HG03354 (cell line): ENCODE results near the gene DPPA5.
"Not testable (repeated sequence)": the region's sequence is repeated elsewhere in the genome, so short reads cannot be mapped to it uniquely, and the experiment has no call there.

Experiments used
- ATAC-seq: cut with Tn5 transposase; IDR thresholded peaks from one replicate; pipeline ENCODE4 v1.9.1; 2021; ENCODE audit warnings: mild to moderate bottlenecking; ENCODE audit not compliant: unreplicated experiment, poor library complexity, severe bottlenecking

The DPPA5 gene

GRCh38 chr6:73367761-73368355 lies 13.8 kb upstream of the DPPA5 start:
- no peak for ATAC-seq

DNA sequence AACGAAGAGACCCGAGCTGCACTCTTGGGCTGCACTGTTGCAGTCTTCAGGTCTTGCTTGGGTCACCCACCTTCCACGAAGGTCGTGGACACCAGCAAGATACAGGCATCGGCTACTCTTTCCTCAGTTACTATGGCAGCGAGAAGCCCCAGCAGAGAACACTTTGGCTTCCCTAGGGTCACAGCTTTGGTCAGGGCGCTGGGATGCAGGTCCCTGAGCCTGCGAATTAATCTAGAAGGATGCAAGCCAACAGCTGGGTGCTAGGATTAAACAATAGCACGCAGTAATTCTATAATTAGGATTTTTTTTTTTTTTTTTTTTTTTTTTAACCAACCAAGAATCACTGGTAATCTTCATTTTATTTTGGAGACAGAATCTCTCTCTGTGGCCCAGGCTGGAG lies 10.5 kb upstream of the DPPA5 start:
- no peak for ATAC-seq

DNA sequence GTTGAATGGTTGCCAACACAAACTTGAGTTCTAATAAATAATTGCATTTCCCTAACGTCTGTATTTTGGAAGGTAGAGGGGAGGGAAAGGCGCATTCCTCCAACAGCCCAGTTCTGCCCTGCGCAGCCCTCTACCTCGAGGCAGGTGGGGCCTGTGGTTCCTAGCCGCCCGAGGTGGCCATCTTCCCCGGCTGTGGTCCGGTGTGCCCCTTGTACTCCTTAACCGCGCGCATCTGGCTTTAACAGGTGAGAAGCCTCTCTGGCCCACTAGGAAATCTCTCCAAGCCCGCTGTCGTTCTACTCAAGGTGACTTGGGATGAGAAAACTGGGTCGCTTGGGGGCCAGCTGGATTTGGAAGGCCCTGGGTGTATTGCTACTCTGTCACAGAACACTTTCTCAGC lies 10.0 kb upstream of the DPPA5 start:
- no peak for ATAC-seq

DNA sequence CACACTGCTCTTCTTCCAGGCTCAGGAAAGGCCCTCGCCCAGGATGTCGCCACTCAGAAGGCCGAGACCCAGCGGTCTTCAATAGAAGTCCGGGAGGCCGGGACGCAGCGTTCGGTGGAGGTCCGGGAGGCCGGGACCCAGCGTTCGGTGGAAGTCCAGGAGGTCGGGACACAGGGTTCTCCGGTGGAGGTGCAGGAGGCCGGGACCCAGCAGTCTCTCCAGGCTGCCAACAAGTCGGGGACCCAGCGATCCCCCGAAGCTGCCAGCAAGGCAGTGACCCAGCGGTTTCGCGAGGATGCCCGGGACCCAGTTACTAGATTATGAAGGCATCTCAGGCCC lies 9.4 kb upstream of the DPPA5 start:
- no peak for ATAC-seq

- no peak for ATAC-seq
Observed at GRCh38 chr6:73362869-73363536, 8.9 kb upstream of the DPPA5 start.

- no peak for ATAC-seq
Observed at GRCh38 chr6:73362358-73362757, 8.3 kb upstream of the DPPA5 start, which contains the start of gene KHDC3L. Gene KHDC3L (plus strand): TSS chr6:73362658. CDS start chr6:73362730, 72 bp downstream.

GRCh38 chr6:73349311-73349710 lies 4.8 kb downstream of the DPPA5 start:
- ATAC-seq, result no peak

DNA sequence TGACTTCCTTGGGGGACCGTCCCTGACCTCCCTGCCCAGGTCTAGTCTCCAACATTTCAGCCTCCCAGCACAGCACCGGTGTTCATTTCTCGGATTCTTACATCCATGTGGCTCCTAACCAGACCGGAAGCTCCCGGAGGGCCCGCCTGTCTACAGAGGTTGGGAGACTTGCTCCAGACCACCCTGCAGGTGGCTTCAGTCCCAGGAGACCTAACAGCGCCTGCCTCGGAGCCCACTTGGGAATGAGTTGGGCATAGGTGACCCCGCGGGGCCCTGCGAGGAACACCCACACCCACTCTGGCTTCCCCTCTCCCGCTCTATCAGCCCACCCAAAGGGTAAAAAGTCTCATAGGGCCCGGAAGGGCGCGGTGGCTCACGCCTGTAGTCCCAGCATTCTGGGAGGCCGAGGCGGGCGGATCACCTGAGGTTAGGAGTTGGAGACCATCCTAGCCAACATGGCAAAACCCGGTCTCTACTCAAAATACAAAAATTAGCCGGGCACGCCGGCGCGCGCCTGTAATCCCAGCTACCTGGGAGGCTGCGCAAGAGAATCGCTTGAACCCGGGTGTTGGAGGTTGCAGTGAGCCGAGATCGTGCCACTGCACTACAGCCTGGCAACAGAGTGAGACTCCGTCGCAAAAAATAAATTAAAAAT lies 5.4 kb downstream of the DPPA5 start:
- no peak for ATAC-seq

DNA sequence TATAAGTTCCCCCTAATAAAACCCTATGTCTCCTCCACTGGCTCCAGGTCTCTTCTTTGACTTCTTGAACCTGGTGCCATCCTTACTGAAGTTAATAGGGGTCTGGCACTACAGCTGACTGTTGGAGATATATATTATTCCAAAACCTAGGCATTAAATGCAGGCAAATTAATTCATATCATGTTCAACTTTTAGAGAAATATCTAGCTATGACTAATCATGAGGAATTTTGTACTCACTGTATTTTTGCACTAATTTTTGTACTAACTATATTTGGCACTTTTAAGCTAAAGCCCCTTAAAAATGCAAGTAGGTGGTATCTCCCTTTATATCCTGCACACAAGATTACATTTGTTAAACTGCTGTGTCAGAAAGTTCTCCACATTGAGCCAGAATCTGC lies 10.9 kb downstream of the DPPA5 start:
- ATAC-seq, result no peak

DNA sequence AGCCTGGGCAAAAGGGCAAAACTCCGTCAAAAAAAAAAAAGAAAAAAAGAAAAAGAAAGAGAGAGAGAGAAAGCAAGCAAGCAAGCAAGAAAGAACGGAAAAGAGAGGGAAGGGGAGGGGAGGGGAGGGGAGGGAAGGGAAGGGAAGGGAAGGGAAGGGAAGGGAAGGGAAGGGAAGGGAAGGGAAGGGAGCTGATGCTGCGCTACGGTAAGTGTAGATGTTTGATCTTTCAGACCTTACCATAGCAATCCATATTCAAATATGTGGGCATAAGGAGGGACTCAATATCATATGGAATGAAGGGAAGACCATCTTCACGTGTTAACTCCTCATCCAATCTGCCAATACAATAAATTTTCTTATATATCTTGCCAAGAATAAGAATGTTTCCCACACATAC lies 11.9 kb downstream of the DPPA5 start:
- no peak for ATAC-seq

- ATAC-seq, result no peak
Observed at GRCh38 chr6:73341335-73341734, 12.7 kb downstream of the DPPA5 start.

GRCh38 chr6:73340048-73340447 lies 14.0 kb downstream of the DPPA5 start:
- no peak for ATAC-seq

- ATAC-seq, result no peak
Observed at GRCh38 chr6:73339340-73339739, 14.7 kb downstream of the DPPA5 start.

DNA sequence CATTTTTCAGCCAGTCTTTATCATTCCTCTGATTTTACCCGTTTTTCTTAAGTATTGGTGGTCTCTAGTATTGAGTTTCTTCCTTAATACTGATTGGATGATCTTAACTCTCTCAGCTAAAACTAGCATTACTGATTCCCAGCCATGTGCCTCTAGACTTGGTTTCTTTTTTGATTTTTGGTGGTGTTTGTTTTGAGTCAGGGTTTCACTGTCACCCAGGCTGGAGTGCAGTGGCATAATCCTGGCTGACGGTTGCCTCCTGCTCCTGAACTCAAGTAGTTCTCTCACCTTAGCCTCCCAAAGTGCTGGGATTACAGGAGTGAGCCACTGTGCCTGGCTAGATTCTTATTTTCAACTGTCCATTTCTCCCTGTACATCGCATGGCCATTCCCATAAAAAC lies 24.9 kb downstream of the DPPA5 start:
- ATAC-seq, result no peak

DNA sequence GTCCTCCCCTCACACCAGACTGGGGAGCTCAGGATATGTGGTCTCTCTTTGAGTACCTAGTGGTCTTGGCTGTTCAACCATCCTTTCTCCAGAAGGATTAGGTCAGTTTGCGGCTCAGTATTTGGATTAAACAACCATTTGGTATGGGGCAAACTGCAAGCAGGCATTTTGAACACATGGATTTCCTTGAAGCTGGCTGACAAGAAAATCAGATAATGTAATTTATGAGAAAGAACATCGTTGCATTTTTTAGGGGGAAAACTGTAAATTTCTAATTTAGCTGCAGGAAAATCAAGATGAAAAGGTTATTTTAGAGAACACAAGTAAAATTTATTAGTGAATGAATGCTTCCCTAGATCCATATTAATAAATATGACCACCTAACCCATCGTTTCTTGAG lies 25.3 kb downstream of the DPPA5 start:
- no peak for ATAC-seq

- no peak for ATAC-seq
Observed at GRCh38 chr6:73325656-73326055, 28.4 kb downstream of the DPPA5 start.

DNA sequence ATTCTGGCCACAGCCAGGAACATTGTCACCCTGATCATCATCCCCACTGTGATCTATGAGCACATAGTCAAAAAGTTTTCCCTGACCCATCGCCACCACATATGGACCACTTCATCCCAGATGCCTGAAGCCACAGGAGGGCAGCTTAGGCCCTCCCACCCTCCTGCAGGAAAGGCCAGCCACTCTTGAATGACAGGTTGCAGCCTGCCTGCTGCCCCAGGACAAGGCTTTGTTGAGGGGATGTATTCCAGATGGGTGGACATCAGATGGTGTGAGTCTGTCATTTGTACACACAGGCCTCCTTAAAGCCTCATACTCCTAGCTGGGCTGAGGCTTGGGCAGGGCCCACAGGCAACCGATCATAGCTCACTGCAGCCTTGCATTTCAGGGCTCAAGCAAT lies 30.8 kb downstream of the DPPA5 start:
- ATAC-seq, result no peak

GRCh38 chr6:73314577-73315492 lies 39.2 kb downstream of the DPPA5 start:
- ATAC-seq, result no peak

DNA sequence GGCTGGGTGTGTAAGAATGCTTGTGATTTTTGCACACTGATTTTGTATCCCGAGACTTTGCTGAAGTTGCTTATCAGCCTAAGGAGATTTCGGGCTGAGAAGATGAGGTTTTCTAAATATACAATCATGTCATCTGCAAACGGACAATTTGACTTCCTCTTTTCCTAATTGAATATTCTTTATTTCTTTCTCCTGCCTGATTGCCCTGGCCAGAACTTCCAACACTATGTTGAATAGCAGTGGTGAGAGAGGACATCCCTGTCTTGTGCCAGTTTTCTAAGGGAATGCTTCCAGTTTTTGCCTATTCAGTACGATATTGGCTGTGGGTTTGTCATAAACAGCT lies 43.6 kb downstream of the DPPA5 start:
- ATAC-seq, result not testable (repeated sequence)

DNA sequence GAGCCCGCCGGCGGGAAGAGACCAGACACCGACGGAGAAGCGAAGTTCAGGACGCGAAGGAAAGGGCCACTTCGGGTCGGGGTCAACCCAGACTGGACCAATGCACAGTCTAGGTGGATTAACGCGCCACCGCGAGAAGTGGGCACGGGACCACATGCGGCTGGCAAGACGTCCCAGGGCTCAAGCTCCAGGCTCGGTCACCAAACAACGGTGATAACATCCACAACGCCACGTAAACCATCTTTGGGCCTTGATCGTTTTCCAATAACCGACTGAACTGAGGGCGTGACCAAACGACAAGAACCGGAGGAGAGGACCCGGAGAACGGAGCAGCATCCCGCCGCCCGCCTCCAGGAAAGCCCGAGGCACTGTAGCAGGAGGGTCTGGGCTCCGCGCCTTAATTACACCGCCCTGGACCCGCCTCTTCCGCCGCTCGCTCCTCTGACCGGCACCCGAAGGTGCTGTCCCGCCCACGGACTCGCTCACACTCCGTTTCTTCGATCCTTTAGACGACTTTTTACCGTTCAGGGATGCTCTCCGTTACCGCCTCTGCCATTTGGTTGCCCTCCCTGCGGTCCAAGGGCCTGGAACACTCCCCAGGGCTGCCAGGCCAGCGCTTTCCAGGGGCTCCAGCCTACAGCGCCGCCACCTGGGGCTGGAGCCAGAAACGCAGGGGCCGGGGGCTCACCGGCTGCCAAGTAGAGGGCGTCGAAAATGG lies 44.1 kb downstream of the DPPA5 start:
- peak; percentile 97 for ATAC-seq
